WTC11 (cell line): Measurements from ENCODE around the gene CSRNP3.

Experiments used
- TF ChIP-seq, protein P1 (sequence below): fragments of 200-600 bp; IDR thresholded peaks from 2 replicates; pipeline ENCODE4 v1.8.0; 2022; ENCODE audit warnings: antibody characterized with exemption
- TF ChIP-seq, protein P2 (sequence below): fragments of 250-450 bp; sonication (Bioruptor Pico); conservative IDR thresholded peaks from 2 replicates; pipeline ENCODE4 v1.9.0; 2021; ENCODE audit warnings: mild to moderate bottlenecking
- TF ChIP-seq, protein P3 (sequence below): sonication (generic); formaldehyde crosslinking; IDR thresholded peaks from 2 replicates; pipeline ENCODE4 v1.8.1; 2023; ENCODE audit warnings: mild to moderate bottlenecking, missing genetic modification reagents
- TF ChIP-seq, protein P4 (sequence below): sonication (generic); formaldehyde crosslinking; IDR thresholded peaks from 2 replicates; pipeline ENCODE4 v1.8.0; 2022; ENCODE audit warnings: mild to moderate bottlenecking, missing genetic modification reagents

DNA sequence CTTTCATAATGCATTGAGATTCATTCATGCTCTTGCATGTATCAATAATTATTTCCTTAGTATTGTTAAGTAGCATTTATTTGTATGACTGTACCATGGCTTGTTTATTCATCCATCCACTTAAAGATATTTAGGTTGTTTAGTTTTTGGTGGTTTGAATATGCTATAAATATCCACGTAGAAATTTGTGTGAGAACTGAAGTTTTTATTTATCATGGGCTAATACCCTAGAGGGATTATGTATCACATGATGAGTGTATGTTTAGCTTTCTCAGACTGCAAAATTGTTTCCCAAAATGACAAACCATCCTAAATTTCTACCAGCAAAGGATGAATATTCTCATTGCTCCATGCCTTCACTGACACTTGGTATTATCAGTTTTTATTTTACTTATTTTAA lies 55.2 kb downstream of the CSRNP3 start:
- TF ChIP-seq, protein P1, sequence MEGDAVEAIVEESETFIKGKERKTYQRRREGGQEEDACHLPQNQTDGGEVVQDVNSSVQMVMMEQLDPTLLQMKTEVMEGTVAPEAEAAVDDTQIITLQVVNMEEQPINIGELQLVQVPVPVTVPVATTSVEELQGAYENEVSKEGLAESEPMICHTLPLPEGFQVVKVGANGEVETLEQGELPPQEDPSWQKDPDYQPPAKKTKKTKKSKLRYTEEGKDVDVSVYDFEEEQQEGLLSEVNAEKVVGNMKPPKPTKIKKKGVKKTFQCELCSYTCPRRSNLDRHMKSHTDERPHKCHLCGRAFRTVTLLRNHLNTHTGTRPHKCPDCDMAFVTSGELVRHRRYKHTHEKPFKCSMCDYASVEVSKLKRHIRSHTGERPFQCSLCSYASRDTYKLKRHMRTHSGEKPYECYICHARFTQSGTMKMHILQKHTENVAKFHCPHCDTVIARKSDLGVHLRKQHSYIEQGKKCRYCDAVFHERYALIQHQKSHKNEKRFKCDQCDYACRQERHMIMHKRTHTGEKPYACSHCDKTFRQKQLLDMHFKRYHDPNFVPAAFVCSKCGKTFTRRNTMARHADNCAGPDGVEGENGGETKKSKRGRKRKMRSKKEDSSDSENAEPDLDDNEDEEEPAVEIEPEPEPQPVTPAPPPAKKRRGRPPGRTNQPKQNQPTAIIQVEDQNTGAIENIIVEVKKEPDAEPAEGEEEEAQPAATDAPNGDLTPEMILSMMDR = no peak
- TF ChIP-seq, protein P2, sequence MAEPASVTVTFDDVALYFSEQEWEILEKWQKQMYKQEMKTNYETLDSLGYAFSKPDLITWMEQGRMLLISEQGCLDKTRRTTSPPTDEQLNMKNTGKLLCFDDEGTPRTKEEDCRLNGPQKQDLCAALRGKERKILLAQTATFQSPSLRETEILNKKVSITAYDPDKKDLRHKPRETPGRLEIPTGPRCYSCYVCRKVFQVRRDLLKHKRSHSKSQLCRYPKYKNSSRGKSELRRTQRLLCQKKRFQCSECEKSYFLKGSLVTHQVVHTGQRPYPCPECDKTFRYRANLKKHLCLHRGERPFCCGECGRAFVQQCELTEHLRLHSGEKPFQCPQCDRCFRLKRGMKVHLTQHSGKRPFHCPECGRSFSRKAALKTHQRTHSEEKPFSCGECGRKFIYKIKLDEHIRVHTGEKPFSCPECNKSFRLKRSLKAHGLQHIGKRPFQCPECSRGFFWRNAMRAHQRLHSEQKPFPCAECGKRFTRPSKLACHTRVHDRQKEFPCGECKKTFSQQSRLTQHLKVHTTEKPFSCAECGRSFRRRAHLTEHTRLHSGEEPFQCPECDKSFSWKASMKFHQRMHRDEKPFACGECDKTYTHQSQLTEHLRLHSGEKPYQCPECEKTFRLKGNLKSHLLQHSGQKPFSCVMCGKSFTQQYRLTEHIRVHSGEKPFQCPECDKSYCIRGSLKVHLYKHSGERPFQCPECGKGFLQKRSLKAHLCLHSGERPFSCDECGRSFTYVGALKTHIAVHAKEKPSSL (CRISPR knock-in tag) = no peak
- TF ChIP-seq, protein P3, sequence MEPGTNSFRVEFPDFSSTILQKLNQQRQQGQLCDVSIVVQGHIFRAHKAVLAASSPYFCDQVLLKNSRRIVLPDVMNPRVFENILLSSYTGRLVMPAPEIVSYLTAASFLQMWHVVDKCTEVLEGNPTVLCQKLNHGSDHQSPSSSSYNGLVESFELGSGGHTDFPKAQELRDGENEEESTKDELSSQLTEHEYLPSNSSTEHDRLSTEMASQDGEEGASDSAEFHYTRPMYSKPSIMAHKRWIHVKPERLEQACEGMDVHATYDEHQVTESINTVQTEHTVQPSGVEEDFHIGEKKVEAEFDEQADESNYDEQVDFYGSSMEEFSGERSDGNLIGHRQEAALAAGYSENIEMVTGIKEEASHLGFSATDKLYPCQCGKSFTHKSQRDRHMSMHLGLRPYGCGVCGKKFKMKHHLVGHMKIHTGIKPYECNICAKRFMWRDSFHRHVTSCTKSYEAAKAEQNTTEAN = no peak
- TF ChIP-seq, protein P4, sequence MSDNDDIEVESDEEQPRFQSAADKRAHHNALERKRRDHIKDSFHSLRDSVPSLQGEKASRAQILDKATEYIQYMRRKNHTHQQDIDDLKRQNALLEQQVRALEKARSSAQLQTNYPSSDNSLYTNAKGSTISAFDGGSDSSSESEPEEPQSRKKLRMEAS (CRISPR knock-in tag) = no peak
